ENCODE results near the gene NPAS4.
"Not testable (repeated sequence)": the region's sequence is repeated elsewhere in the genome, so short reads cannot be mapped to it uniquely, and the experiment has no call there.

The NPAS4 gene

GRCh38 chr11:66418168-66418985 lies 2.5 kb upstream of the NPAS4 start:
- DNase-seq: peak; percentile 69

GRCh38 chr11:66418986-66419308 lies 1.9 kb upstream of the NPAS4 start:
- DNase-seq: no peak

GRCh38 chr11:66419825-66420224 lies 1.0 kb upstream of the NPAS4 start:
- no peak for DNase-seq

- peak; percentile 87 for DNase-seq
Observed at GRCh38 chr11:66421492-66422205, 814 bp downstream of the NPAS4 start.

- no peak for DNase-seq
Observed at GRCh38 chr11:66426314-66426713, 5.5 kb downstream of the NPAS4 start.

GRCh38 chr11:66428933-66429332 lies 8.1 kb downstream of the NPAS4 start:
- no peak for DNase-seq

- peak; percentile 76 for DNase-seq
Observed at GRCh38 chr11:66429983-66430602, 9.3 kb downstream of the NPAS4 start.

- not testable (repeated sequence) for DNase-seq
Observed at GRCh38 chr11:66431287-66431686, 10.5 kb downstream of the NPAS4 start.

GRCh38 chr11:66431871-66432329 lies 11.1 kb downstream of the NPAS4 start:
- not testable (repeated sequence) for DNase-seq

- DNase-seq: no peak
Observed at GRCh38 chr11:66432597-66432996, 11.8 kb downstream of the NPAS4 start.

GRCh38 chr11:66437979-66438503 lies 17.2 kb downstream of the NPAS4 start:
- no peak for DNase-seq

GRCh38 chr11:66438504-66439466 lies 17.9 kb downstream of the NPAS4 start, which contains the start of gene MRPL11:
Gene MRPL11, minus strand, starts transcription at chr11:66438848. Its CDS starts 94 bp downstream, at chr11:66438754.
- peak; percentile 91 for DNase-seq

- not testable (repeated sequence) for DNase-seq
Observed at GRCh38 chr11:66440101-66440939, 19.5 kb downstream of the NPAS4 start.

- DNase-seq: not testable (repeated sequence)
Observed at GRCh38 chr11:66440940-66441282, 20.1 kb downstream of the NPAS4 start.

- no peak for DNase-seq
Observed at GRCh38 chr11:66443602-66444001, 22.8 kb downstream of the NPAS4 start.

GRCh38 chr11:66447012-66447411 lies 26.2 kb downstream of the NPAS4 start:
- DNase-seq: no peak

GRCh38 chr11:66448523-66448922 lies 27.7 kb downstream of the NPAS4 start:
- no peak for DNase-seq

- no peak for DNase-seq
Observed at GRCh38 chr11:66450560-66450959, 29.7 kb downstream of the NPAS4 start.

GRCh38 chr11:66451663-66452062 lies 30.8 kb downstream of the NPAS4 start:
- no peak for DNase-seq

GRCh38 chr11:66454247-66454646 lies 33.4 kb downstream of the NPAS4 start:
- DNase-seq: no peak

GRCh38 chr11:66454828-66455227 lies 34.0 kb downstream of the NPAS4 start:
- no peak for DNase-seq
